ENCODE data around the gene SNX32. TPM values are rescaled to one million over a fixed set of nuclear protein-coding genes. Genes with fewer than 3 reads are reported as not detected.
A peak's percentile ranks its signal among the peaks of the same experiment; 100 is the strongest.

SNX32 gene
- total and polyA plus RNA-seq, 2 donors (not counting 3 experiments of a cell fraction or from before 2014, with no cell fraction given): 0.19 TPM; not detected in 1

DNA sequence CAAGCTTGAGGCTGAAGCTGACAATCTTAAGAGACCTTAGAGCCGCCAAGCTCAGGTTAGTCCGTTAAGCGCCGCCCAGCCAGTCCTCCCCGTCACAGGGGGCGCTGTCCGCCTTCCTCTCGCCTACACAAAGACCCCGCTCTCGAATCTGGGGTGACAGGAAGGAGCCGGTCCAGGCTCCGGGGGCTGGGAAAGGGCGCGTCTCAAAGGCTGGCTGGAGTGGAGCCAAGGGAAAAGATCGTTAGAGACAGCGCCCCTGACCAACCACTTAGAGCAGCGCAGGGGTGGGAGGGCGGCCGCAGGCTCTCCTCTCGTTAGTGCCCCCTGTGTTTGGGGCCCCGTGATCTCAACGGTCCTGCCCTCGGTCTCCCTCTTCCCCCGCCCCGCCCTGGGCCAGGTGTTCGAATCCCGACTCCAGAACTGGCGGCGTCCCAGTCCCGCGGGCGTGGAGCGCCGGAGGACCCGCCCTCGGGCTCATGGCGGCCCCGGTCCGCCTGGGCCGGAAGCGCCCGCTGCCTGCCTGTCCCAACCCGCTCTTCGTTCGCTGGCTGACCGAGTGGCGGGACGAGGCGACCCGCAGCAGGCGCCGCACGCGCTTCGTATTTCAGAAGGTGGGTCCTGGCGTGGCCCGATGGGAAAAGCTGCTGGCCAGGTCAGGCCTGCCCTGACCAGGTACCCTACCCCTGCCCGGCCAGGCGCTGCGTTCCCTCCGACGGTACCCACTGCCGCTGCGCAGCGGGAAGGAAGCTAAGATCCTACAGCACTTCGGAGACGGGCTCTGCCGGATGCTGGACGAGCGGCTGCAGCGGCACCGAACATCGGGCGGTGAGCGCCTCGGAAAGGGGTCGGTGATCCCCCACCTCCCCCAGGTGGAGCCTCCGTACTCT lies 26.8 kb downstream of the SNX32 start, which contains the start of gene MUS81:
TSS of gene MUS81 (plus strand) at position 156 of the 887 bp plus-strand sequence. CDS start at position 477, 321 bp downstream.
- Histone ChIP-seq H2AFZ (ENCODE audit: low read depth, low read length) (peak within 1 kb of the TSS; percentile 52), H3K4me3 (replicated peaks in 1 of 3; ENCODE audit: insufficient read depth in 1 of 3, low read depth in 1 of 3, low read length in 3 of 3) (peak within 1 kb of the TSS; percentile 36 to 76 (median 71)), H3K4me2 (ENCODE audit: insufficient read depth, low read length) (peak within 1 kb of the TSS; percentile 78), H3K9me3 (replicated peaks; ENCODE audit: control insufficient read depth, insufficient read depth, low read length) (no peaks in the 10 kb centered on the region), H3K9ac (replicated peaks; ENCODE audit: extremely low read depth, insufficient read depth, low read length) (peak within 1 kb of the TSS; percentile 75), H4K20me1 (replicated peaks; ENCODE audit: control insufficient read depth, extremely low read depth, insufficient read depth, low read length) (peaks cover 4% of the 10 kb centered on the region), H3K4me1 (ENCODE audit: control insufficient read depth, extremely low read depth, insufficient read depth, low read length) (peaks cover 39% of the 10 kb centered on the region), H3K27ac (ENCODE audit: insufficient read depth, low read depth, low read length) (peak within 1 kb of the TSS; percentile 77), H3K36me3 (ENCODE audit: control insufficient read depth in 2 of 2, extremely low read depth in 1 of 2, insufficient read depth in 2 of 2, low read length in 2 of 2) (peaks cover 19 to 31% of the 10 kb centered on the region in 2 experiments), H3K79me2 (ENCODE audit: control insufficient read depth, insufficient read depth, low read length) (peaks cover 57% of the 10 kb centered on the region), H3K27me3 (ENCODE audit: control insufficient read depth in 2 of 2, insufficient read depth in 2 of 2, low read length in 2 of 2) (no peaks in the 10 kb centered on the region), H3K9me1 (replicated peaks; ENCODE audit: control insufficient read depth, extremely low read depth, insufficient read depth, low read length) (no peaks in the 10 kb centered on the region)
- ChIA-PET CTCF (interaction anchor here (0.5 to 4.8 kb wide), 26 partner anchors 10 to 222 kb away, joined by 3 to 73 read pairs (median 4); partner anchors contain the start of genes AP5B1, CCDC85B, CTSW and EFEMP2), POLR2A (interaction anchor here (0.9 to 5.4 kb wide), 7 partner anchors 9 to 148 kb away, joined by 3 to 67 read pairs (median 5); partner anchors contain the start of genes CCDC85B, FIBP and KAT5)
- TF ChIP-seq POLR2A (IDR thresholded peaks at IDR 0.05; ENCODE audit: low read depth, low read length): peak; percentile 59
- TF ChIP-seq, protein P1, sequence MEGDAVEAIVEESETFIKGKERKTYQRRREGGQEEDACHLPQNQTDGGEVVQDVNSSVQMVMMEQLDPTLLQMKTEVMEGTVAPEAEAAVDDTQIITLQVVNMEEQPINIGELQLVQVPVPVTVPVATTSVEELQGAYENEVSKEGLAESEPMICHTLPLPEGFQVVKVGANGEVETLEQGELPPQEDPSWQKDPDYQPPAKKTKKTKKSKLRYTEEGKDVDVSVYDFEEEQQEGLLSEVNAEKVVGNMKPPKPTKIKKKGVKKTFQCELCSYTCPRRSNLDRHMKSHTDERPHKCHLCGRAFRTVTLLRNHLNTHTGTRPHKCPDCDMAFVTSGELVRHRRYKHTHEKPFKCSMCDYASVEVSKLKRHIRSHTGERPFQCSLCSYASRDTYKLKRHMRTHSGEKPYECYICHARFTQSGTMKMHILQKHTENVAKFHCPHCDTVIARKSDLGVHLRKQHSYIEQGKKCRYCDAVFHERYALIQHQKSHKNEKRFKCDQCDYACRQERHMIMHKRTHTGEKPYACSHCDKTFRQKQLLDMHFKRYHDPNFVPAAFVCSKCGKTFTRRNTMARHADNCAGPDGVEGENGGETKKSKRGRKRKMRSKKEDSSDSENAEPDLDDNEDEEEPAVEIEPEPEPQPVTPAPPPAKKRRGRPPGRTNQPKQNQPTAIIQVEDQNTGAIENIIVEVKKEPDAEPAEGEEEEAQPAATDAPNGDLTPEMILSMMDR (IDR thresholded peaks at IDR 0.05; ENCODE audit: extremely low read depth in 1 of 2, insufficient read depth in 1 of 2, low read depth in 1 of 2, low read length in 2 of 2): peak; percentile 93 to 97
- TF ChIP-seq MAX (IDR thresholded peaks at IDR 0.05; ENCODE audit: insufficient read depth, insufficient read length): no peak
- TF ChIP-seq MYC (IDR thresholded peaks at IDR 0.05; ENCODE audit: low read depth, low read length): no peak
- TF ChIP-seq JUN (IDR thresholded peaks at IDR 0.05; ENCODE audit: borderline replicate concordance, insufficient read depth, insufficient read length, low read depth): no peak
- TF ChIP-seq POLR2AphosphoS5 (IDR thresholded peaks at IDR 0.05; ENCODE audit: insufficient read depth, low read depth, low read length): peak; percentile 56
- TF ChIP-seq EZH2 (IDR thresholded peaks at IDR 0.05; ENCODE audit: borderline replicate concordance, low read depth, low read length, severe bottlenecking): no peak
- TF ChIP-seq FOS (IDR thresholded peaks at IDR 0.05; ENCODE audit: borderline replicate concordance, insufficient read depth, low read length): no peak
- no peak for TF ChIP-seq GATA2 (IDR thresholded peaks at IDR 0.05; ENCODE audit: insufficient read depth, insufficient read length, low read depth, low read length)
- no TSS peak for BruUV-seq (replicated peaks)
- intact Hi-C loops (cut with micrococcal nuclease): loop anchor here (1.0 kb wide), 4 partner anchors 12 to 192 kb away; partner anchors contain the start of genes EFEMP2, FIBP and SF3B2
- dilution Hi-C loops (cut with MboI; ENCODE audit: extremely low pct_ligation_motif_present, low sequenced_read_pairs): no loop called here
- FAIRE-seq (peak; percentile 95), DNase-seq (ENCODE audit: low read depth, low spot score) (peak; percentile 98)

Measured in endothelial cell of umbilical vein (primary cell).